Activated CD8-positive, alpha-beta memory T cell treated with anti-CD3 and anti-CD28 coated beads, Interleukin-2, amount 50 U/mL, for 1 hour (primary cell): ENCODE results near the gene KCNJ12.
"Not testable (repeated sequence)": the region's sequence is repeated elsewhere in the genome, so short reads cannot be mapped to it uniquely, and the experiment has no call there.

Experiments used
- DNase-seq: peaks from one replicate; pipeline ENCODE4 v3.0.0-alpha.2; 2020; ENCODE audit errors: extremely low read depth

The KCNJ12 gene

GRCh38 chr17:21421421-21422310, 45.5 kb downstream of the KCNJ12 start:
- not testable (repeated sequence) for DNase-seq

GRCh38 chr17:21422311-21423189, 46.4 kb downstream of the KCNJ12 start:
- DNase-seq = not testable (repeated sequence)

- DNase-seq = not testable (repeated sequence)
Observed at GRCh38 chr17:21423190-21423493, 47.0 kb downstream of the KCNJ12 start.

- not testable (repeated sequence) for DNase-seq
Observed at GRCh38 chr17:21424697-21425096, 48.5 kb downstream of the KCNJ12 start.

GRCh38 chr17:21425321-21425720, 49.2 kb downstream of the KCNJ12 start:
- no peak for DNase-seq

GRCh38 chr17:21425736-21426135, 49.6 kb downstream of the KCNJ12 start:
- DNase-seq = no peak

GRCh38 chr17:21426246-21426645, 50.1 kb downstream of the KCNJ12 start:
- not testable (repeated sequence) for DNase-seq

GRCh38 chr17:21426876-21427275, 50.7 kb downstream of the KCNJ12 start:
- not testable (repeated sequence) for DNase-seq

- not testable (repeated sequence) for DNase-seq
Observed at GRCh38 chr17:21427727-21428126, 51.6 kb downstream of the KCNJ12 start.

- DNase-seq = not testable (repeated sequence)
Observed at GRCh38 chr17:21428752-21429424, 52.7 kb downstream of the KCNJ12 start.

GRCh38 chr17:21429921-21430628, 53.9 kb downstream of the KCNJ12 start:
- DNase-seq = not testable (repeated sequence)

GRCh38 chr17:21433971-21434370, 57.8 kb downstream of the KCNJ12 start:
- DNase-seq = not testable (repeated sequence)

GRCh38 chr17:21434976-21435375, 58.8 kb downstream of the KCNJ12 start:
- not testable (repeated sequence) for DNase-seq

GRCh38 chr17:21436481-21436880, 60.3 kb downstream of the KCNJ12 start:
- DNase-seq = not testable (repeated sequence)

GRCh38 chr17:21436883-21437836, 61.0 kb downstream of the KCNJ12 start:
- not testable (repeated sequence) for DNase-seq

- not testable (repeated sequence) for DNase-seq
Observed at GRCh38 chr17:21438316-21439014, 62.3 kb downstream of the KCNJ12 start.

GRCh38 chr17:21439015-21439336, 62.8 kb downstream of the KCNJ12 start:
- not testable (repeated sequence) for DNase-seq

- no peak for DNase-seq
Observed at GRCh38 chr17:21445091-21445650, 69.0 kb downstream of the KCNJ12 start.

- DNase-seq = not testable (repeated sequence)
Observed at GRCh38 chr17:21447552-21447951, 71.4 kb downstream of the KCNJ12 start.
